Stimulated activated CD8-positive, alpha-beta memory T cell treated with anti-CD3 and anti-CD28 coated beads, Interleukin-12 subunit alpha, Interleukin-12 subunit beta, amount 100 ng/mL, for 4 hours (primary cell): ENCODE results near the gene PTPN1.
"Not testable (repeated sequence)": the region's sequence is repeated elsewhere in the genome, so short reads cannot be mapped to it uniquely, and the experiment has no call there.

Experiments used
- DNase-seq: peaks from one replicate; pipeline ENCODE4 v3.0.0-alpha.2; 2020; ENCODE audit warnings: low read depth

The PTPN1 gene

DNA sequence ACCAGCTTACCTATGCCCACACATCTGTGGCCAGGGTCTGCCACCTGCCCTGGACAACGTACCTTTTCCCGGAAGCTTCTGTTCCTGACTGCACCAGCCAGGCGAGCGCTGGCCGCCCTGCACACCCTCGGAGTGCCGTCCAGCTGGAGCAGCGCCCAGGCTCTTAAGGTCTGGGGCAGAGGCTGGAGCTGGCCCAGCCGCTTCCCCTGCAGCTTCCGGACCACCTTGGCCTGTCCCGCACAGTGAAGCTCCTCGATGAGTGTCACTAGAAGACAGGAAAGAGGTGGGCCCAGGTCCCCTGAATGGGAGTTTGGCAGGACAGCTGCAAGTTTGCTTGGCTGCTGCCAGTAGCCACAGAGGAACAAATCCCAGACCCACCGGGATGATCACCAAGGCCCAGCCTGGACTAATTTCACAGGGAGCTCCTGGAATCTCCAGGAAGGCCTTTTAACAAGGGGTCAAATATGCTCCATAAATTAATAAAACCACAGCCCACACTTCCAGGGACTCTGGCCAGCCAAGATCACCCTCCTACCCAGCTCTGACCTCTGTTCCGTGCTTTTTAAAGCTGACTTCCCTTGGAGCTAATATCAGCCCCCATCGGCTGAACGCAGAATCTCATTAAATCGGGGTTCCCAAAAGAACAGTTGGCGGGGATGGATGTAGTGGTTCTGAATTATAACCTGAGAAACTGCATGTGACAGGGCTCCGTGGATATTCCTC is 82.3 kb downstream of the PTPN1 start:
- DNase-seq: no peak

DNA sequence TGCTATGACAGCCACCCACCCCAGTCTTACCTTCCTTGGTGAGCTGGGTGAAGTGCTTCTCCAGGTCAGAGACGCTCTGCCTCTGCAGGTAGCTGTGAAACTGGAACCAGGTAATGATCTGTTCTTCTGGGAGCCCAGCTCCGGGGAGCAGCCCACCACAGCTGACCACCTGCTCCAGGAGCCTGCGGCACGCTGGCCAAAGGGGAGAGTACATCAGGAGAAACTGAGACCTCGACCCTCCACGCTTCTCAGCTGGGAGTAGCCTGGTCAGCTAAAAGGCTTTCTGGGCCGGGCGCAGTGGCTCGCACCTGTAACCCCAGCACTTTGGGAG is 82.8 kb downstream of the PTPN1 start:
- no peak for DNase-seq

DNA sequence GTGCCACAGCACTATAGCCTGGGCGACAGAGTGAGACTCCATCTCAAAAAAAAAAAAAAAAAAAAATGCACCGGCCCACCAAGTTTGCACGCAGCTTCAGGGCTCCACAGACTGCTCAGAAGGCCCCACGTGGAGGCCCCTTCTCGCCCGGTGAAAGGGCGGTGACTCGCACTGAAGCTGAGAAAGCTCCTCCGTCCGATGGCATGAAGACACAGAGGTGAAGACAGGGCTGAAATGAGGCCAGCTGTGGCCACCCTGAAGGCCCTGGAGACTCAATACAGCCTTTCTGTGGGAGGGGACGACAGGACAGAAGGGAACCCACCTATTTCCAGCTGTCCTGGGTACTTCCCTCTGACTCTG is 84.0 kb downstream of the PTPN1 start:
- no peak for DNase-seq

DNA sequence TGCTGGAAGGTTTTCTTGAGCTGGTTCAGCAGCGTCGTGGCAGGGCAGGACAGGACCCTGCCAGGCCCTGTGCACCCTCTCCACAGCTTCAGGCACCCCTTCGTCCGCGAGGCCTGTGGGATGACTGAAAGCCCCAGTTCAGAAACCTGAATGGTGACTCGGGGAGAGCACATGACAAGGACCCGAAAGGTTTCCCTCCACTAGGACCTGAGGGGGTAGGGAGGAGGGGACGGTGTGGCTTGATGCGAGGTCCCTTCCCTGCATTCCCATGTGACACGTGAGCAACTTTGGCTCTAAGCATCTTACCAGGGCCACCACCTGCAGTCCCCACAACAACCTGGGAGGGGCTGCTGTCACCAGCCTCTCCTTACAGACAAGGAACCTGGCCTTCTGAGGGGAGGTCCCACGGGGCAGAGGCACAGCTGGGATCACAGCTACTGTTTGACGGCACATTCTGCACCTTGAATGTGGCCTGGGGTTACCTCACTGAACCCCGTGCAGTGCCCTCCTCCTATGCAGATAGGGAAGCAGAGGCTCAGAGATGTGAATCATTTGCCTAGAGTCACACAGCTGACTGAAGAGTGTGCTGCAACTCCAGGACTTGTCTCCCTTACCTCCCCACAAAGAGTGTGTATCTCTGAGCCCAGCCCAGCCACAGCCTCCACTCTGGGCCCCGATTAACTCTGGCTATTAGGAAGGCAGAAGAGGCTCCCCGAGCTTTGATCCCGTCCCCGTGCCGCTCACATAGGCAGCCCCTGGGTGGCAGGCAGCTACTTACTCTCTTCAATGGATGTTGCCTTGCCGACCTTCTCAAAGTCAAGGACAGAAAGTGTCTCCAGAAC is 84.6 kb downstream of the PTPN1 start:
- DNase-seq: no peak

DNA sequence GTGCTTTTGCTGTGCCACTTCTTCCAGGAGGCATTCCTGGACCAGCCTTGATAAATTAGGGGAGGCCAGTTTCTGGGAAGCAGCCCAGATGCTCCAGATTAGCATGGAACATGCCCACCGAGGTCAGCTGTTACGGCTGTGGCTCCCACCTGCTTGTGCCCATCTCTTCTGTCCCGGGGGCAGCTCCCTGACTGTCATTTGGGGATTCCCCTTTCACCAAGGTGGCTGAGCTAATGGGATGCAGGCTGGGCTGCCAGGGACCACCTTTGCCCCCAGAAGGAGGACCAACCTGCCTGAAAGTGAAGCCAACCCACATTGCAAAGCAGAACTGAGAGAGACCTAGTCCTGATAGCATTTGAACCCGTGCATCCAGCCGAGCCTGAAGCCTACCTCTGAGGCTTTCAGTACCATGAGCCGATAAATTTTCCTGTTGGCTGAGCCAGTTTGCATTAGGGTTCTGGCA is 85.3 kb downstream of the PTPN1 start:
- DNase-seq: no peak

DNA sequence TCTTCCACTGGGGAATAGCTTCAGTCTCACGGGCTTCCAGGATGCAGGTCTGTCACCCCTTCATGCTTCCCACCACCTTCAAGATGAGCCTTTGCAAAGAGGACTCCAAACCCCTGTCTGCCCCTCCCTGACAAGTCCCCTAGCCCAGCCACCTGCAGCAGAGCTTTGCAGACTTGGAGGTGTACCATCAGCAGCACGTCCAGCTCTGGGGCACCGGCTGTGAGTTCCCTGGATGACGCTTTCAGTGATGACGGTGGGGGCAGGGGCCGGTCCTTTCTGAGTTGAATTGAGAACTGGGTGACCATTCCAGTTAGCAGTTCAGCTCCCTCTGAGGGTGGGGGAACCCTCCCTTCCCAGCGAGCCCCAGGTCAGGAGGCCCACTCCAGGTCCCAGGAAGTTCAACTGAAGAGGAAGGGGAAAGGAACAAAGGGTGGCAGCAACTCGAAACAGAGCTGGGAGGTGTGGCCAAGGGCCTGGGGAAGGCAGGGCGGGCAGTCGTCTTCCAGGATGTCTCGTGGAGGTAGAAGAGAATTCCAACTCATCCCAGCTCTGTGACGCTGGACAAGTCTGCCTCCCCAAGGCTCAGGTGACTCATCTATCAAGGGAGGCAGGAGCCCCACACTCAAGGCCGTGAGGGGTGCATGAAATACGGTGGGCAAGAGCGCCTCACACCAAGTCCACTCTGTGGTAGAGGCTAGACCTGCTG is 86.0 kb downstream of the PTPN1 start:
- no peak for DNase-seq

DNA sequence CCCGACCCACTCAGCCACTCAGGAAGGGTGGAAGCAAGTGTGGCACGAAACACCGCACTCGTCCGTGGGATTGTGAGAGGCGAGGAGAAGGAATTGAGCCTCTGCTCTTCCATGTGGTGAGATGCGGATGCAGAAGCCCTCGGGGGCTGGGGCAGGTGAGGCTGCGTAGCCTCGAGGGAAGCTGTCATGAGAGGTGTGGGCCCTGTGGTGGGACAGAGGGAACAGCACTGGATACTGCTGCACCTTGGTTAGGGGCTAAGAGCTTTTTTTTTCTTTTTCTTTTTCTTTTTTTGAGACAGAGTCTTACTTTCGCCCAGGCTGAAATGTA is 86.5 kb downstream of the PTPN1 start:
- DNase-seq: no peak

DNA sequence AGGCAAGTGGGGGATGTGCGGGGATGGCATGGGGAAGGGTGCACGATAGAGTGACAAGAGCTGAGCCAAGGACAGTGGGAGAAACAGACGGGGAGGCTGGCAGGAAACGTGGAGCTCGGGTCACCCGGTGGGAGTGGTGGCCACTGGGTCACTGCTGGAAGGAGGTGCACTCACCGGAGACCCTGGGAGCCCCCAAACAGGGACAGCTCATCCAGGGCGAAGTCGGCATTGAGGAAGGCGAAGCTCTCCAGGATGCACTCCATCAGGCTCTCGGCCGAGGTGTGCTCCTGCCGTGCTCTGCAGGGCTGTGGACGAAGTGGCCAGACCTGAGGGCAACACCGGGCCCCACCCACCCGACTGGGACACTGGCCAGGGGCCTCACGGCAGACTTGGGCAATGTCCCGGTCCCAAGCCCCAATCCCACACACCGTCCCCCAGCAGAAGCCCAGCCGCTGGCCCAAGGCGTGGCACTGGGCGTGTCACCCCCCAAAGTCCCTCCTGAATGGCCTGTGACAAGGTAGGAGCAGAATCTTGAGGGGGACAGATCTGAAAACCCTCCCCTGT is 87.3 kb downstream of the PTPN1 start:
- DNase-seq: no peak

DNA sequence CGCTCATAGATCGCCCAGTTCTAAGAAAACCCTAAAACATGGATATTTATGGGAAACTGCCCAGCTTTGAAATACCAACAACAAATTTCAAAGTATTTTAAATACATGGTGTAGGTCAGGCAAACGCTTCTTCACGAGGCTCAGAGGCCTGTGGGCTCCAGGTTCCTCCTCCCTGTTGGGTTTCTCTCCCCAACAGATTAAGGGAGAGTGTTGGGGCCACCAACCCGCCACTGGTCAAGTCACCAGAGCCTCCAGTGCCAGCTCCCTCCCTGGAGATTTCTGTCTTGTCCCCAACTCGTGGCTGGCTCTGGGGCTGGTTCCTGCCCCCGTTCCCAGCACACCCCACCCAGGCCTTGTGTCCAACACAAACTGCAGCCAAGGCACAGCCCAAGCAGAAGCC is 87.9 kb downstream of the PTPN1 start:
- no peak for DNase-seq

DNA sequence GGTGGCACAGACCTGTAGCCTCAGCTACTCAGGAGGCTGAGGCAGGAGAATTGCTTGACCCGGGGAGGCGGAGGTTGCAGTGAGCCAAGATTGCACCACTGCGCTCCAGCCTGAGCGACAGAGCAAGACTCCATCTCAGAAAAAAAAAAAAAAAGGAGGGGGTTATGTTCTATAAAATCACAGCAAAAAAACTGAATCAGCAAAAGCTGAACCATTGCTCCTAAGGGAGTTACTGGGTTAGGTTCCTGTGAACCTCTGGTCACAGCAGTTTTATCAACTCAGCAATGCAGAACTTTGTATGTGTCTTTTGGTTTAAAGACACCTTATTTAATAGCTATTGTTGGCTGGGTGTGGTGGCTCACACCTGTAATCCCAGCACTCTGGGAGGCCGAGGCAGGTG is 88.6 kb downstream of the PTPN1 start:
- DNase-seq: not testable (repeated sequence)

DNA sequence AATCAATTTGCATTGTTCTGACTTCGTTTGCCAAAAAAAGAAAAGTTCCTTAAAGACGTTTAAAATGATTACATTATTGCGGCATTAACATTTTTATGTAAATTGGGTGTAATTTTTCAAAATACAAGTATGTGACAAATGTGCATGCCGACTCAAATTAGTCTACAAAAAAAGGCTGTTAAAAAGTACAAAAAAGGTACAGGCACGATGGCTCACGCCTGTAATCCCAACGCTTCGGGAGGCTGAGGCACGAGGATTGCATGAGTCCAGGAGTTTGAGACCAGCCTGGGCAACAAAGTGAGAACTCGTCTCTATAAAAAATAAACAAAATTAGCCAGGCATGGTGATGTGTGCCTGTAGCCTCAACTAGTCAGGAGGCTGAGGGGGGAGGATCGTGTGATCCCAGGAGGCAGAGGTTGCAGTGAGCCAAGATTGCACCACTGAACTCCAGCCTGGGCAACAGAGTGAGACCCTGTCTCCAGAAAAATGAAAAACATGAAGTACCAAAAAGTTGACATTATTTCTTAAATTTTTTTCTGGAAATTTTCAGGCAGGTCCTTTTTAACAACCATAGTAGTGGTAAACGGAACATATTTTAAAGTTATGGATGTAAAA is 90.2 kb downstream of the PTPN1 start:
- no peak for DNase-seq

DNA sequence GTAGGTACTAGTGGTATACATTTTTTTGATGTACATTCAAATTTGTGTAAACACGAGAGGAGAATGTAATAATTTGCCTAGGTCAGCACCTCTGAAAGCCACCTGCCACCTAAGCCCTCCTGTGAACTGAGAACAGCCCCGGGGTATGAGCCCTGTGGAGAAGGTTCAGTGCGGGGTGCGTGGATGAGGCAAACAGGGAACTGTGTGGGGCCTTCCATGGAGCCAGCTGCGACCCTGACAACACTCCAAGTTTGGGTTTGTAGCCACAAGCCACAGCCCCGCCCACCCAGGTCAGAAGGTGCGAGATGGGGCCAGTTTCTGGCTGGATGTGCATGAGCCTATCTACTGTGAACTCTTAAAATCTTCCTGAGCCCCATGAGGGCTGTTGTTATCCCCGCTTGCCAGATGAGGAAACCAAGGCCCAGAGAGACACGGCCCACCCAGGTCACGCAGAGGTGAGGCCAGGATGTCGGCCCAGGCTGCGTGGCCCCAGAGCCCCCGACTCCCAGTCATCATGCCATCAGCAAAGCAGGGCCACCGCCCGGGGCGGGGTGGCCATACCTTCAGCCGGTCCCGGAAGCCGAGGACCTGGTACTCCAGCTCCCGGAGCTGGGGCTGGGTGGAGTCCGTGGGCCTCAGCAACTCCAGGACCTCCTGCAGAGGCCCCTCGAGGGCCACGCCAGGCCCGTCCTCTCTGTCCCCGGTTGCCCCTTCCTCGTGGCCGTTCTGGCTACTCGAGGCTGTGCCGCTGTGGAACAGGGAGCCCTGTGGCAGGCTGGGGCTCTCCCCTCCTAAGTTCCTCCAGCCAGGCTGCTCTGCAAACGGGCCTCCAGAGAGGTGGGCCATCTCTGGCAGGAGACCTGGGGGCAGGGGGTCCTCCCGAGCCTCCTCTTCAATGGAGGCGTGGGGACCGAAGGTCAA is 91.6 kb downstream of the PTPN1 start:
- no peak for DNase-seq

DNA sequence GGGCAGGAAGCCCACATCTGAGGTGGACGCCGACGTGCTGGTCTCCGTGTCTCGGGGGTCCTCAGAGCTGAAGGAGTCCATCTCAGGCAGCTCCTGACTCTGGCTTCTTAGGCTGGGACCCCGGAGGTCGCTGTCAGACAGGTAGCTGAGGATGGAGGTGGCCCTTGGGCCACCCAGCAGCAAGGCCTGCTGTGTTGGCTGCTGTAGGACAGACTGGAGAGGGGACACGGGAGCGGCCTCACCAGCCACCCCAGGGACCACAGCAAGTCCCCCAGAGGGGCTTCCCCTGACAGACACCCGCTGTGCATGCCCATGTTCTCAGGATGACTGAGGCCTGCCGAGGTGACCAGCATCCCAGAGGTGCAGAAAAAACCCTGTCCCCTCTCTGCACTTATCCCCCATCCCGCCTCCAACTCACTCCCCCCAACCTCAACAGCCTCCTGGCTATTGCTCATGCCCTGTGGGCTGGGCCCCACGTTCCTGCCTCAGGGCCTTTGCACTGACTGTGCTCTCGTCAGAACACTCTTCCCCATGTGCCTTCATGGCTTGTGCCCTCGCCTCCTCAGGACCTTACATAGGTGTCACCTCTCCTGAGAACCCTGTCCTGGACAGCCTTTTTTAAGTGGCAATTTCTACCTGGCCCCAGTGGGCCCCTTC is 92.4 kb downstream of the PTPN1 start:
- DNase-seq: no peak

DNA sequence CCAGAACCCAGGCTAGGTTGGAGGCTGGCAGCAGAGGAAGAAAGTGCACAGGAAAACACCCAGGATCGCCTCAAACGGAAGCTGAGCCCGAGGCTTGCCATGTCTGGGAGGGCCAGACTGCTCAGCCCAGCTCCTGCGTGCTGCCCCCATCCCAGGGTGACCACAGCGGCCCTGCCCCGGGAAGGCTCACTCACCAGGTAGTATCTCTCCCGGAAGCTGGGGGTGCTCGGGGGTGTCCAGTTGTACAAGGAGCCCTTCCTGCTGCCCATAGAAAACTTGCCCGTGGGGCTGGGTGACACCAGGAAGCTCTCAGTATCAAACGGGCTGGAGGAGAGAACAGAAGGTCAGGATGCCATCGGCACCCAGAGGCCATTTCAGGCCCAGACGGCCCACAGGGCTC is 94.3 kb downstream of the PTPN1 start:
- DNase-seq: no peak

DNA sequence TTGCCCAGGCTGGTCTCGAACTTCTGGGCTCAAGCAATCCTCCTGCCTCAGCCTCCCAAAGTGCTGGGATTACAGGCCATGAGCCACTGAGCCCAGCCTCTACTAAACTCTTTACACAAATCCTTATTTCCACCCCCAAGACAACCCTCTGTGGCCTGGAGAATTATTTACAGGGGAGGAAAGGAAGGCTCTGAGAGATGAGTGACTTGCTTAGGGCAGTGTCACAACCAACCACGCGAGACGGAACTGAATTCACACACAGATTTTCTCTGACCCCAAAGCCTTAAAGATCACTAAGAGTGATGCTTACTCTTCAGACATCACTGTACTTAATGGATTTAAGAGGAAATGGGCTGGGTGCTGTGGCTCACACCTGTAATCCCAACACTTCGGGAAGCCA is 95.0 kb downstream of the PTPN1 start:
- DNase-seq: no peak

DNA sequence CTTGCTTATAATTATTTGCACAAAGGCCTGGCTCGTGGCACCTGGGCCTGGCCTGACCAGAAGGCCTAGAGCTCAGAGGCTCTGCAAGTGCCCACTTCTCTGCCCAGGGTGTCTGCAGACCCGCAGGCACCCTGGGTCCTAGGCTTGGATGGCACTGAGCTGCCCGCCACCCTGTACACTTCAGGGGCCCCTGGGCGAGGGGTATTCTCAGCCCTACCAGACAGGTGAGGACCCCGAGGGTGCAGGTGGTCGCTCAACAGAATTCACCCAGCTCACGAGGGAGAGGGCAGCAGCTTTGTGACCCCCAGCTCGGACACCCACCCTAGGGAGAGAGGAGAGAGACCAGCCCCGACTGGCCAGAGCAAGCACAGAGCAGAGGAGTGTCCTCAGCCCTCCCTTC is 97.3 kb downstream of the PTPN1 start:
- no peak for DNase-seq

DNA sequence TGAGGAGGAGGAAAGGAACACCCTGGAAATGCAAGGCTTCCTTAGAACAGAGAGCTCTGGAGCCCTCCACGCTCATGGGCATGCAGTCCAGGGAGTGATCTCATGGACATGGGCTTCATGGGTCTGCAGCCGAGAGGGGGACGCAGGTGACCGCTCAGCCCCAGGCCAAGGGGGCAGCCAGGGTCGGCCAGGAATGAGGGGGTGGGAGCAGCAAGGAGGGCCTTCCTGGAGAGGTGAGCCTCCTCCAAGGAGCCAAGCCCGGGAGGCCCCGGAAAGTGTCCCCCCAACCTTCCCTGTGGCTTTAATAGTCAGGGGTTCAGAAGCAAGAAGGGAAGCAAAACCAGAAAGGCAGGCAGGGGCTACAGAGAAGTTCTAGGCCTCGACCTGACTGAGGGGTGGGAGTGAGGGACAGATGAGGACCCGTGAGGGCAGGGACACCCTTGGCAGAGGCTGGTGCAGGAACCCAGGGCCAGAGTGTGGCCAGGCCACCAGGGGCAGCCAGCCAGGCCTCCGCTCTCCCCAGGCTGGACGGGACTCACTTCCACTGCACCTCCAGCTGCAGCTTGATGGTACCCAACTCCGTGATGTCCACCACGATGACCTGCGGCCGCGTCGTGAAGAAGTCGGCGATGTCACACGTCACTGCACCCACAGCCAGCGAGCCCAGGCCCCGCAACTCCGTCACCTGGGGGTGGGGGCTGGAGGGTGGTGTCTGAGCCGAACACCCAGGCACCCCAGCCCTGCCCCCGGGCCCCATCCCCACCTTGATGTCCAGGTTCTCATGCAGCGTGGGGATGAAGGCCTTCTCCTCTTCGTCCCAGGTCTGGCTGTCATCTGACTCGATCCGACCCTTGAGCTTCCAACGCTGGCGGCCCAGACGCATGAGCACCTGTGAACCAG is 97.9 kb downstream of the PTPN1 start:
- no peak for DNase-seq

DNA sequence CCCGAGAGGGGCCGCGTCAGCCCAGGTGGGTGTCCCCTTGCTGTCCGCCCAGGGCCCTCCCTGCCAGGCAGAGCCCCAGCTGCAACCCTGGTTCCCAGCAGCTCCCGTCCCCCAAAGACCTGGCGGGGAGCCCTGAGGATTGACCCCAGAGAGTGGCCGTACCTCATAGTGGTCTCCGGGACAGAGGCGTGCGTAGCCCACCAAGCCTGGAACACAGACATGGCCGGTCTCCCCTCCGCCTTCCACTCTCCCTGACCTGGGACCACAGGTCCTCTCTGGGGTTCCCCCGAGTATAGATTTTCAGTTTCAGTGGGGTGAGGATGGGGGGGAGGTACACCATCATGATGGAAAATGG is 98.5 kb downstream of the PTPN1 start:
- no peak for DNase-seq

DNA sequence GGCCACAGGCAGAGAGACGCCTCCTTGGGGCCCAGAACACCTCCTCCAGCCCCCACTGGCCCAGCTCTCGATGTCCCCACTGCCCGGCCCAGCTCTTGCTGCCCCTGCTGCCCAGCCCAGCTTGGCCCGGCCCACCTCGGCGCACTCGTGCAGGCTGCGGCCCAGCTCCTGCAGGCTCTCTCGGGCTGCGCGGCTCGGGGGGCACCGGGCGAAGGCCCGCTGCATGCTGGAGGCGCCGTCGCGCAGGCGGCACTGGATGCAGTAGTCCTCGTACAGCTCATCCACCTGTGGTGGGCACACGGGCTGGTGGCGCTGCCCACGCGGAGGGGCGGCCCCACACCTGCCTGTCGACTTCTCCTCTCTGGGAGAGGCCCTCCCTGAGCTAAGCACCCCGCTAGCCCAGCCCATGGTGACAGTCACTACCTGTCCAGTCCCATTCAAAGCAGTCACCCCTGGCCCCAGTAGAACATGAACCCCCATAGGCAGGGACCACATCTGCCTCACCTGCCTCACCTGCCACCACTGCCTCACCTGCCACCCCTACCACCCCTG is 99.3 kb downstream of the PTPN1 start:
- no peak for DNase-seq
